HTR-8/SVneo (cell line): ENCODE data around the gene SETD3.
"Not testable (repeated sequence)": the region's sequence is repeated elsewhere in the genome, so short reads cannot be mapped to it uniquely, and the experiment has no call there.

ENCODE experiments used
- DNase-seq: peaks from one replicate; pipeline ENCODE4 v3.0.0; 2011; ENCODE audit warnings: low spot score, mixed read lengths; ENCODE audit not compliant: insufficient read length
- FAIRE-seq: peaks from 2 replicates; lab custom pipeline; 2011; peaks lifted over from hg19 to GRCh38; lab: Jason Lieb, UNC

SETD3 gene

DNA sequence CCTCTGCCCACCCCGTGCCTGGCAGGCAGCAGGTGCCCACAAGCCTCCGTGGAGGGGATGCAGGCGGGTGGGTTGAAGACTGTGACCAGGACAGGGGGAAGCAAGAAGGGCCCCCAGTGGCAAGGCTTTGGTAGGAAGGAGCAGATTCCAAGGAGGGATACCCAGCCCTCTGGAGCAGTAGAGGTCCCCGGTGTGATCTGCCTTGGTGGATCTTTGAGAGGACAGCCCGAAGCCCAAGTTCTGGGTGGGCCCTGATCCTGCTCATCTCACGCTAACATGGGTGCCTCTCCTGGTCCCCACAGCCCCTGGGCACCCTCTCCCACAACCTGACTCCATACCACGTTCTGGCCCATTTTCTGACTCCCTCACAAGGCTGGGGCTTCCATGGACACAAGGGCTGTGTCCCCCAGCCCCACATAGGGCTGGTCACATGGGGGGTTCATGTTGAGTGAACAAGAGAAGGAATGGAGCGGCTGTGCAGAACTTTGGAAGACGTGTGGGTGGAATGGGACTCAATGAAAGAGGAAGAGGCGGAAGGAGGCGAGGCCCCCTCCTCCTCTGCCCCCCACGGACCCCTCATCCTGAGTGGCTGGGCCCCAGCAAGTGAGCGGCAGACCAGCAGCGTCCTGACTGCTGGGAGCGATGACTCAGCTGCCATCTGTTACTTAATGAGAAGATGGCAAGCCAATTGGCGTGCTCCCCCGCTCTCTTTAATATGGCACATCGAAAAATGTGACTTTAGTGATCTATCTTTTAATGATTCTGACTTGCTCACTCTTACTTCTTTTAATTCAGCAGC lies 131.6 kb downstream of the SETD3 start:
- DNase-seq (no peak), FAIRE-seq (no peak)

GRCh38 chr14:99348231-99348630 lies 132.4 kb downstream of the SETD3 start:
- not testable (repeated sequence) for FAIRE-seq, DNase-seq
